HCT116 (cell line): ENCODE results near the gene MDFI. TPM values are rescaled to one million over a fixed set of nuclear protein-coding genes. Genes with fewer than 3 reads are reported as not detected.

Source experiments
- ATAC-seq: fragments of 200-7000 bp; cut with Tn5 transposase; 2 replicates; pipeline ENCODE4 v1.9.1; 2020; ENCODE audit warnings: mild to moderate bottlenecking, moderate library complexity
- BruUV-seq: library from RNA; stranded (reverse); fragments of 400-500 nt; replicated peaks from 2 replicates; lab custom pipeline; 2021; lab: Mats Ljungman, UMichigan
- CTCF ChIA-PET: fragments of 300-600 bp; sonication (Branson Sonifier 250); formaldehyde crosslinking; loops from one replicate; lab custom pipeline; 2021; ENCODE audit warnings: antibody characterized with exemption; lab: Charles Lee
- POLR2A ChIA-PET: fragments of 300-600, 350-600 bp; sonication (Branson Sonifier 250); formaldehyde crosslinking; loops from one replicate; lab custom pipeline; 2021; ENCODE audit warnings: antibody characterized with exemption; lab: Charles Lee
- RAD21 ChIA-PET, 2 experiments: fragments of 300-600 bp; sonication (Branson Sonifier 250); formaldehyde crosslinking; loops; one replicate each; lab custom pipeline; 2023; ENCODE audit warnings: low total read pairs in 2 of 2; ENCODE audit not compliant: uncharacterized antibody in 2 of 2, unreplicated experiment in 2 of 2, low non-redundant PET in 1 of 2; lab: Charles Lee
- DNase-seq: peaks from one replicate; pipeline ENCODE4 v3.0.0-alpha.2; 2010; ENCODE audit warnings: low read depth, low spot score
- H2AFZ ChIP-seq: fragments of 200-600 bp; shearing (Covaris generic), sonication (generic); 2 replicates; pipeline ENCODE4 v1.6.1; 2017; ENCODE audit warnings: low read depth, mixed run types, mixed read lengths, antibody characterized with exemption, low read length; ENCODE audit not compliant: poor library complexity, severe bottlenecking
- H3K27ac ChIP-seq: 2 replicates; pipeline ENCODE4 v1.5.1; 2012; ENCODE audit warnings: low read depth, low read length
- H3K27me3 ChIP-seq: fragments of 200-600 bp; sonication (generic); 2 replicates; pipeline ENCODE4 v1.6.1; 2016; ENCODE audit warnings: mixed run types, low read length, mixed read lengths; ENCODE audit not compliant: insufficient read depth
- H3K36me3 ChIP-seq, 2 experiments: fragments of 200-500 bp in 1 of 2; fragments of 200-600 bp in 1 of 2; sonication (Bioruptor generic) in 1 of 2; sonication (generic) in 1 of 2; 2 replicates each; pipeline versions ENCODE4 v1.5.1 to v1.6.1; 2014 to 2016; ENCODE audit warnings: low read length in 2 of 2, inconsistent platforms in 1 of 2, mixed read lengths in 1 of 2, mixed run types in 1 of 2; ENCODE audit not compliant: insufficient read depth in 2 of 2, control insufficient read depth in 1 of 2
- H3K4me1 ChIP-seq, 2 experiments: fragments of 200-600 bp in 1 of 2; sonication (generic) in 1 of 2; 2 replicates each; pipeline versions ENCODE4 v1.5.1 to v1.6.1; 2012 to 2017; ENCODE audit warnings: low read length in 2 of 2, inconsistent platforms in 1 of 2, mild to moderate bottlenecking in 1 of 2, mixed read lengths in 1 of 2, mixed run types in 1 of 2, moderate library complexity in 1 of 2; ENCODE audit not compliant: insufficient read depth in 2 of 2, control insufficient read depth in 1 of 2
- H3K4me2 ChIP-seq: fragments of 200-600 bp; sonication (generic); 2 replicates; pipeline ENCODE4 v1.6.1; 2017; ENCODE audit warnings: mixed run types, low read length, mixed read lengths
- H3K4me3 ChIP-seq, 2 experiments: fragments of 200-600 bp in 1 of 2; sonication (generic) in 1 of 2; replicated peaks in 1 of 2; 2 replicates each; pipeline ENCODE4 v1.5.1; 2011 to 2016; ENCODE audit warnings: low read length in 2 of 2, control low read depth in 1 of 2, low read depth in 1 of 2, mild to moderate bottlenecking in 1 of 2, mixed read lengths in 1 of 2, mixed run types in 1 of 2
- H3K79me2 ChIP-seq: fragments of 200-600 bp; sonication (generic); 2 replicates; pipeline ENCODE4 v1.6.1; 2017; ENCODE audit warnings: mild to moderate bottlenecking, mixed run types, low read length, moderate library complexity, mixed read lengths; ENCODE audit not compliant: insufficient read depth
- H3K9ac ChIP-seq: fragments of 200-600 bp; sonication (generic); 2 replicates; pipeline ENCODE4 v1.6.1; 2016; ENCODE audit warnings: low read length, mixed read lengths
- H3K9me2 ChIP-seq: fragments of 200-600 bp; sonication (generic), shearing (Covaris generic); 2 replicates; pipeline ENCODE4 v1.6.1; 2017; ENCODE audit warnings: mixed run types, mild to moderate bottlenecking, moderate library complexity; ENCODE audit not compliant: insufficient read depth
- H3K9me3 ChIP-seq, 2 experiments: fragments of 200-500 bp in 1 of 2; fragments of 200-600 bp in 1 of 2; sonication (Bioruptor generic) in 1 of 2; sonication (generic) in 1 of 2; 2 replicates each; pipeline ENCODE4 v1.6.1; 2014 to 2017; ENCODE audit warnings: low read length in 2 of 2, mixed read lengths in 2 of 2, inconsistent platforms in 1 of 2, low read depth in 1 of 2, mild to moderate bottlenecking in 1 of 2, mixed run types in 1 of 2, moderate library complexity in 1 of 2; ENCODE audit not compliant: control insufficient read depth in 1 of 2, insufficient read depth in 1 of 2
- H4K20me1 ChIP-seq: fragments of 200-600 bp; sonication (generic), shearing (Covaris generic); 2 replicates; pipeline ENCODE4 v1.6.1; 2017; ENCODE audit warnings: mixed run types, mild to moderate bottlenecking, moderate library complexity; ENCODE audit not compliant: insufficient read depth
- CEBPB ChIP-seq: IDR thresholded peaks from 2 replicates; pipeline ENCODE4 v1.6.1; 2012; ENCODE audit warnings: low read depth
- CTCF ChIP-seq, 3 experiments: fragments of 200-600 bp in 1 of 3; sonication (generic) in 1 of 3; IDR thresholded peaks in 2 of 3; conservative IDR thresholded peaks in 1 of 3; 2 replicates each; pipeline ENCODE4 v1.5.1; 2012 to 2017; ENCODE audit warnings: low read depth in 2 of 3, low read length in 2 of 3, antibody characterized with exemption in 1 of 3, borderline replicate concordance in 1 of 3, control low read depth in 1 of 3, mild to moderate bottlenecking in 1 of 3, mixed read lengths in 1 of 3, mixed run types in 1 of 3, moderate library complexity in 1 of 3; ENCODE audit not compliant: insufficient read depth in 1 of 3
- EGR1 ChIP-seq: IDR thresholded peaks from 2 replicates; pipeline ENCODE4 v1.6.1; 2012; ENCODE audit warnings: low read depth
- EZH2phosphoT487 ChIP-seq: fragments of 200-600 bp; IDR thresholded peaks from 2 replicates; pipeline ENCODE4 v1.6.1; 2018; ENCODE audit warnings: antibody characterized with exemption, borderline replicate concordance
- POLR2A ChIP-seq: IDR thresholded peaks from 2 replicates; pipeline ENCODE4 v1.7.0; 2011; ENCODE audit warnings: borderline replicate concordance; ENCODE audit not compliant: insufficient read depth, insufficient read length; ENCODE audit errors: extremely low read depth
- SP1 ChIP-seq: IDR thresholded peaks from 2 replicates; pipeline ENCODE4 v1.6.1; 2012; ENCODE audit warnings: low read depth
- TCF7L2 ChIP-seq: IDR thresholded peaks from 2 replicates; pipeline ENCODE4 v1.7.0; 2011; ENCODE audit warnings: borderline replicate concordance, inconsistent platforms; ENCODE audit not compliant: insufficient read depth, insufficient read length; ENCODE audit errors: extremely low read depth
- intact Hi-C: fragments of 100-400 bp; cut with micrococcal nuclease; formaldehyde crosslinking; loops from 2 replicates; pipeline ENCODE4 v1.10.0; 2022
- total RNA-seq: library from RNA; stranded (reverse); gene quantifications from one replicate; pipeline ENCODE4 v1.2.1, GENCODE V29; 2021; ENCODE audit not compliant: unreplicated experiment
- TF ChIP-seq, protein P1 (sequence below): IDR thresholded peaks from 2 replicates; pipeline ENCODE4 v1.6.1; 2012
- TF ChIP-seq, protein P2 (sequence below): IDR thresholded peaks from 2 replicates; pipeline ENCODE4 v1.6.1; 2012

MDFI gene
- total RNA-seq, 1 experiment from 2014 or later: 35.5 TPM

- peaks cover 24 to 37% of the 10 kb centered on the region in 2 experiments for H3K4me1 ChIP-seq
- H3K4me2 ChIP-seq: no peak overlapping the region
- H3K79me2 ChIP-seq: peaks cover 10% of the 10 kb centered on the region; the same call in 1 of the 2 replicates
- BruUV-seq: no TSS peak
- ChIA-PET POLR2A (no interaction called here), RAD21 (interaction anchor here in 1 of 2 experiments (0.5 kb wide), 1 partner anchor 41 kb away, joined by 3 read pairs; no protein-coding TSS in a partner anchor)
- H3K9me2 ChIP-seq: no peaks in the 10 kb centered on the region
- H3K9ac ChIP-seq: no peak overlapping the region
- no peak overlapping the region for H3K4me3 ChIP-seq
- H3K36me3 ChIP-seq: no peaks in the 10 kb centered on the region
- intact Hi-C loops: no loop called here
- ATAC-seq: no peak
- H3K9me3 ChIP-seq: no peaks in the 10 kb centered on the region
- no peak for TF ChIP-seq EZH2phosphoT487
- no peak for TF ChIP-seq POLR2A
- no peak for TF ChIP-seq CEBPB
- no peak for TF ChIP-seq TCF7L2
- no peak for TF ChIP-seq SP1
- TF ChIP-seq, protein P1, sequence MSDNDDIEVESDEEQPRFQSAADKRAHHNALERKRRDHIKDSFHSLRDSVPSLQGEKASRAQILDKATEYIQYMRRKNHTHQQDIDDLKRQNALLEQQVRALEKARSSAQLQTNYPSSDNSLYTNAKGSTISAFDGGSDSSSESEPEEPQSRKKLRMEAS: no peak
- TF ChIP-seq, protein P2, sequence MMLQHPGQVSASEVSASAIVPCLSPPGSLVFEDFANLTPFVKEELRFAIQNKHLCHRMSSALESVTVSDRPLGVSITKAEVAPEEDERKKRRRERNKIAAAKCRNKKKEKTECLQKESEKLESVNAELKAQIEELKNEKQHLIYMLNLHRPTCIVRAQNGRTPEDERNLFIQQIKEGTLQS: no peak
- TF ChIP-seq CTCF (IDR thresholded peaks at IDR 0.05 in 2 of 3, conservative IDR thresholded peaks at IDR 0.05 in 1 of 3; ENCODE audit: borderline replicate concordance in 1 of 3, insufficient read depth in 1 of 3, low read depth in 2 of 3, low read length in 2 of 3): no peak
- TF ChIP-seq EGR1: no peak
- TF ChIP-seq, all 23 proteins: peak for 0
- CTCF ChIA-PET: no interaction called here
- no peaks in the 10 kb centered on the region for H4K20me1 ChIP-seq
- no peaks in the 10 kb centered on the region for H3K27me3 ChIP-seq
- DNase-seq: no peak
- H2AFZ ChIP-seq: no peak overlapping the region
- no peak overlapping the region for H3K27ac ChIP-seq
Observed at GRCh38 chr6:41639809-41640371, 1.6 kb downstream of the MDFI start.
